HCT116 (cell line): Measurements from ENCODE around the gene RASGEF1C.

Experiments used
- POLR2AphosphoS5 ChIP-seq: IDR thresholded peaks from 2 replicates; pipeline ENCODE4 v1.6.1; 2011; ENCODE audit warnings: mild to moderate bottlenecking, low read depth, low read length, moderate library complexity
- TF ChIP-seq, protein P1 (sequence below), 3 experiments: fragments of 200-600 bp in 1 of 3; sonication (generic) in 1 of 3; IDR thresholded peaks in 2 of 3; conservative IDR thresholded peaks in 1 of 3; 2 replicates each; pipeline ENCODE4 v1.5.1; 2012 to 2017; ENCODE audit warnings: low read depth in 2 of 3, low read length in 2 of 3, antibody characterized with exemption in 1 of 3, borderline replicate concordance in 1 of 3, control low read depth in 1 of 3, mild to moderate bottlenecking in 1 of 3, mixed read lengths in 1 of 3, mixed run types in 1 of 3, moderate library complexity in 1 of 3; ENCODE audit not compliant: insufficient read depth in 1 of 3

DNA sequence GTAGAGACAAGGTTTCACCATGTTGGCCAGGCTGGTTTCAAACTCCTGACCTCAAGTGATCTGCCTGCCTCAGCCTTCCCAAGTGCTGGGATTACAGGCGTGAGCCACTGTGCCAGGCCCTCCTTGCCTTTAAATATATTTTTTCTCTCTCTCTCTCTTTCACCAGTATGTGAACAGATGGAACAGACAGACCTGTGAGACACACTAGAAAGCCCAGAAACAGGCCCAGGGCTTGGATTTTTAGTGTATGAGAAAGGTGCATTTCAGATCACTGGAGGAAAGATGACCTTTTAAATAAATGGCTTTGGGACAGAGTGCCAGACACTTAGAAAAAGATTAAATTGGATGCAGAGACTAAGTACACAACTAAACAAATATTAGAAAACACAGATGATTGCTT, 3.1 kb downstream of the RASGEF1C start:
- no peak for TF ChIP-seq POLR2AphosphoS5
- TF ChIP-seq, protein P1, sequence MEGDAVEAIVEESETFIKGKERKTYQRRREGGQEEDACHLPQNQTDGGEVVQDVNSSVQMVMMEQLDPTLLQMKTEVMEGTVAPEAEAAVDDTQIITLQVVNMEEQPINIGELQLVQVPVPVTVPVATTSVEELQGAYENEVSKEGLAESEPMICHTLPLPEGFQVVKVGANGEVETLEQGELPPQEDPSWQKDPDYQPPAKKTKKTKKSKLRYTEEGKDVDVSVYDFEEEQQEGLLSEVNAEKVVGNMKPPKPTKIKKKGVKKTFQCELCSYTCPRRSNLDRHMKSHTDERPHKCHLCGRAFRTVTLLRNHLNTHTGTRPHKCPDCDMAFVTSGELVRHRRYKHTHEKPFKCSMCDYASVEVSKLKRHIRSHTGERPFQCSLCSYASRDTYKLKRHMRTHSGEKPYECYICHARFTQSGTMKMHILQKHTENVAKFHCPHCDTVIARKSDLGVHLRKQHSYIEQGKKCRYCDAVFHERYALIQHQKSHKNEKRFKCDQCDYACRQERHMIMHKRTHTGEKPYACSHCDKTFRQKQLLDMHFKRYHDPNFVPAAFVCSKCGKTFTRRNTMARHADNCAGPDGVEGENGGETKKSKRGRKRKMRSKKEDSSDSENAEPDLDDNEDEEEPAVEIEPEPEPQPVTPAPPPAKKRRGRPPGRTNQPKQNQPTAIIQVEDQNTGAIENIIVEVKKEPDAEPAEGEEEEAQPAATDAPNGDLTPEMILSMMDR (IDR thresholded peaks at IDR 0.05 in 2 of 3, conservative IDR thresholded peaks at IDR 0.05 in 1 of 3; ENCODE audit: borderline replicate concordance in 1 of 3, insufficient read depth in 1 of 3, low read depth in 2 of 3, low read length in 2 of 3): no peak
